GM12872 (cell line): ENCODE results near the gene FYB2.

Experiments used
- CTCF ChIP-seq: IDR thresholded peaks from 3 replicates; pipeline ENCODE4 v1.5.1; 2011; ENCODE audit warnings: low read depth, mild to moderate bottlenecking, low read length, moderate library complexity; ENCODE audit not compliant: insufficient read depth

FYB2 gene

GRCh38 chr1:56856186-56856585, 37.0 kb upstream of the FYB2 start:
- no peak for TF ChIP-seq CTCF

- no peak for TF ChIP-seq CTCF
Observed at GRCh38 chr1:56855190-56855589, 36.0 kb upstream of the FYB2 start.

- no peak for TF ChIP-seq CTCF
Observed at GRCh38 chr1:56854521-56855099, 35.4 kb upstream of the FYB2 start, which contains the start of gene C8A. TSS of gene C8A (plus strand) at chr1:56854797. CDS start at chr1:56854902, 105 bp downstream.

- no peak for TF ChIP-seq CTCF
Observed at GRCh38 chr1:56852476-56852875, 33.3 kb upstream of the FYB2 start.

- no peak for TF ChIP-seq CTCF
Observed at GRCh38 chr1:56850922-56851321, 31.7 kb upstream of the FYB2 start.

- no peak for TF ChIP-seq CTCF
Observed at GRCh38 chr1:56850411-56850810, 31.2 kb upstream of the FYB2 start.

- TF ChIP-seq CTCF: no peak
Observed at GRCh38 chr1:56849750-56850149, 30.5 kb upstream of the FYB2 start.
